GM21528 (cell line): ENCODE results near the gene PTCD1.

ENCODE experiments used
- ATAC-seq: cut with Tn5 transposase; IDR thresholded peaks from one replicate; pipeline ENCODE4 v1.9.1; 2021; ENCODE audit warnings: mild to moderate bottlenecking, moderate library complexity; ENCODE audit not compliant: unreplicated experiment, low FRiP score

The PTCD1 gene

GRCh38 chr7:99438573-99439480 lies at the start of gene PTCD1, which contains the start of gene CPSF4:
TSS of gene PTCD1 (minus strand) at chr7:99438798. CDS start at chr7:99435242, 3,556 bp downstream.
TSS of gene CPSF4 (plus strand) at chr7:99438943. CDS start at chr7:99439083, 140 bp downstream.
- ATAC-seq = peak; percentile 86

- no peak for ATAC-seq
Observed at GRCh38 chr7:99485094-99485493, 46.5 kb upstream of the PTCD1 start.

- no peak for ATAC-seq
Observed at GRCh38 chr7:99478464-99479440, 40.2 kb upstream of the PTCD1 start.

GRCh38 chr7:99476107-99476506 lies 37.5 kb upstream of the PTCD1 start:
- no peak for ATAC-seq

- peak; percentile 10 for ATAC-seq
Observed at GRCh38 chr7:99473315-99473596, 34.7 kb upstream of the PTCD1 start.

GRCh38 chr7:99472561-99473314 lies 34.1 kb upstream of the PTCD1 start, which contains the start of gene ZNF789:
TSS of gene ZNF789 (plus strand) at chr7:99472890. CDS start at chr7:99476457, 3,567 bp downstream.
- peak; percentile 91 for ATAC-seq

- ATAC-seq = no peak
Observed at GRCh38 chr7:99469381-99470065, 30.9 kb upstream of the PTCD1 start.

- no peak for ATAC-seq
Observed at GRCh38 chr7:99468336-99468918, 29.8 kb upstream of the PTCD1 start.

- ATAC-seq = no peak
Observed at GRCh38 chr7:99465421-99465768, 26.8 kb upstream of the PTCD1 start.

- ATAC-seq = no peak
Observed at GRCh38 chr7:99461221-99461620, 22.6 kb upstream of the PTCD1 start.

GRCh38 chr7:99460651-99461050 lies 22.1 kb upstream of the PTCD1 start:
- no peak for ATAC-seq

GRCh38 chr7:99459087-99459486 lies 20.5 kb upstream of the PTCD1 start:
- no peak for ATAC-seq

GRCh38 chr7:99457650-99458493 lies 19.3 kb upstream of the PTCD1 start:
- no peak for ATAC-seq

GRCh38 chr7:99457050-99457649 lies 18.6 kb upstream of the PTCD1 start:
- ATAC-seq = no peak

GRCh38 chr7:99456288-99456687 lies 17.7 kb upstream of the PTCD1 start:
- ATAC-seq = no peak

GRCh38 chr7:99455874-99456273 lies 17.3 kb upstream of the PTCD1 start:
- no peak for ATAC-seq

- no peak for ATAC-seq
Observed at GRCh38 chr7:99453105-99453504, 14.5 kb upstream of the PTCD1 start.

GRCh38 chr7:99452541-99452940 lies 13.9 kb upstream of the PTCD1 start:
- ATAC-seq = no peak
